ENCODE data around the gene LYSMD4. TPM values are rescaled to one million over a fixed set of nuclear protein-coding genes. Genes with fewer than 3 reads are reported as not detected.

LYSMD4 gene
- total RNA-seq, 1 experiment from 2014 or later: 14.9 TPM

DNA sequence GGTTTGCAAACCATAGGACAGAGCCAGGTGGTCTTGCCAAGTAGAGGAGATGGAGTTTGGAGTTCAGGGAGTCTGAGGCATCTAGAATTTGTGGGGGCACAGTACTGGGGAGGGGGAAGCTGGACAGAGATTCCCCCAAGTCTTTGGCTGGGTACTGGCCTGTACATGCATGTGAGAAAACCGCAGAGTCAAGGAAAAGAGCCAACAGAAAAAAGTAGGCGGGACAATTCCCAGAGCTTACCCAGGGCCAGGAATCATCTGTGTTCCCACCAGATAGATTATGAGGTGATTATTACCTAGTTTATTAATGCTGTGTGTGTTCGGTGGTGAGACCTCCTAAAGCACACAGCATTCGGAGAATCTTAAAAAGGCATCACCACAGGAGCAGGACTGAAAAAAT, 11.3 kb downstream of the LYSMD4 start:
- H3K4me3 Mint-ChIP-seq: no peak overlapping the region
- CTCF ChIA-PET: interaction anchor here (1.6 kb wide), 1 partner anchor 18 kb away, joined by 6 read pairs; no protein-coding TSS in a partner anchor

DNA sequence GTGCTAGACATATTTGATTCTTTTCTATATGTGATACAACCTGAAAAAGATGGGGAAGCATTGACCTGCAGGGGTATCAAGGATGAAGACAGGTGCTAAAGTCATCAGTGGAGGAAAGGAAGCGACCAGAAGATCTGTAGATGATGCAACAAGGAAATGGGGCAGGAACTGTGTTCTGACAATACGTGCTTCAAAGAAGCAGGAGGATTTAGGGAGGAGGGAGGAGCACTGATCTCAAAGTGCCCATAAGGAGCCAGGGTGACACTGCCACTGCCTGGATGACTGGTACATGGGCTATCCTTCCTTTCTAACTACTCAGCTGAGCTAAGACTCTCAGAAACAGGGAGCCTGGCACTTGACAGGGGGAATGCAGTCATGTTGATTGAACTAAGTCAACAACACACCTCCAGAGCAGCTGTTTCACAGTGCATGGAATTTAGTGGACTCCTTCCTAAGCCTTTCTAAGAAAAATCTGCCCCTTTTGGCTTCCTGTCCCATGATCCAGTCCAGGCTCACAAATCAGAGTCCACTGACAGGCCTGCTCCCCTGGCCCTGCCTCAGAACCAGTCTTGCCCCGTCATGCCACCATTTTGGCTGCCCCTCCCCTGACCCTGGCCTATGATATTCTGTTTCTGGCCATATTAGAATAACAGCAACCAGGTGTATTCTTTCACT, 12.0 kb downstream of the LYSMD4 start:
- POLR2A ChIA-PET: no interaction called here
- H3K9me3 Mint-ChIP-seq: peaks cover 19% of the 10 kb centered on the region
- no peak overlapping the region for H3K27ac Mint-ChIP-seq
- peaks cover 14% of the 10 kb centered on the region for H3K4me1 Mint-ChIP-seq
- CTCF ChIA-PET: interaction anchor here (1.6 kb wide), 1 partner anchor 17 kb away, joined by 6 read pairs; no protein-coding TSS in a partner anchor
- ATAC-seq: no peak
- no peak for DNase-seq (ENCODE audit: low spot score)
- no peak for TF ChIP-seq RELA (CRISPR knock-in tag; IDR thresholded peaks at IDR 0.05; ENCODE audit: borderline replicate concordance)
- TF ChIP-seq ATF1 (CRISPR knock-in tag; IDR thresholded peaks at IDR 0.05): no peak
- no peak for TF ChIP-seq ZNF232 (CRISPR knock-in tag; IDR thresholded peaks at IDR 0.05)
- no peak for TF ChIP-seq GABPB1 (CRISPR knock-in tag; IDR thresholded peaks at IDR 0.05)
- no peak for TF ChIP-seq ZNF671 (CRISPR knock-in tag; IDR thresholded peaks at IDR 0.05)
- TF ChIP-seq, protein P1, sequence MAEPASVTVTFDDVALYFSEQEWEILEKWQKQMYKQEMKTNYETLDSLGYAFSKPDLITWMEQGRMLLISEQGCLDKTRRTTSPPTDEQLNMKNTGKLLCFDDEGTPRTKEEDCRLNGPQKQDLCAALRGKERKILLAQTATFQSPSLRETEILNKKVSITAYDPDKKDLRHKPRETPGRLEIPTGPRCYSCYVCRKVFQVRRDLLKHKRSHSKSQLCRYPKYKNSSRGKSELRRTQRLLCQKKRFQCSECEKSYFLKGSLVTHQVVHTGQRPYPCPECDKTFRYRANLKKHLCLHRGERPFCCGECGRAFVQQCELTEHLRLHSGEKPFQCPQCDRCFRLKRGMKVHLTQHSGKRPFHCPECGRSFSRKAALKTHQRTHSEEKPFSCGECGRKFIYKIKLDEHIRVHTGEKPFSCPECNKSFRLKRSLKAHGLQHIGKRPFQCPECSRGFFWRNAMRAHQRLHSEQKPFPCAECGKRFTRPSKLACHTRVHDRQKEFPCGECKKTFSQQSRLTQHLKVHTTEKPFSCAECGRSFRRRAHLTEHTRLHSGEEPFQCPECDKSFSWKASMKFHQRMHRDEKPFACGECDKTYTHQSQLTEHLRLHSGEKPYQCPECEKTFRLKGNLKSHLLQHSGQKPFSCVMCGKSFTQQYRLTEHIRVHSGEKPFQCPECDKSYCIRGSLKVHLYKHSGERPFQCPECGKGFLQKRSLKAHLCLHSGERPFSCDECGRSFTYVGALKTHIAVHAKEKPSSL (CRISPR knock-in tag; conservative IDR thresholded peaks at IDR 0.05): no peak
- no peak for TF ChIP-seq ZNF317 (CRISPR knock-in tag; IDR thresholded peaks at IDR 0.05; ENCODE audit: borderline replicate concordance, low read depth)
- TF ChIP-seq TP53 (CRISPR knock-in tag; IDR thresholded peaks at IDR 0.05): no peak
- TF ChIP-seq JAZF1 (CRISPR knock-in tag; IDR thresholded peaks at IDR 0.05): no peak
- no peak for TF ChIP-seq ZNF396 (CRISPR knock-in tag; IDR thresholded peaks at IDR 0.05; ENCODE audit: borderline replicate concordance)
- no peak for TF ChIP-seq MAX (CRISPR knock-in tag; IDR thresholded peaks at IDR 0.05)
- H3K27me3 Mint-ChIP-seq (ENCODE audit: low read depth): no peaks in the 10 kb centered on the region
- no peak overlapping the region for H3K4me3 Mint-ChIP-seq
- peaks cover 26% of the 10 kb centered on the region for H3K36me3 Mint-ChIP-seq

More for the DNA sequence above, 11.3 kb downstream of the LYSMD4 start:
- Mint-ChIP-seq H3K4me1 (peaks cover 16% of the 10 kb centered on the region), H3K9me3 (peaks cover 19% of the 10 kb centered on the region), H3K27ac (no peak overlapping the region), H3K36me3 (peaks cover 31% of the 10 kb centered on the region), H3K27me3 (ENCODE audit: low read depth) (no peaks in the 10 kb centered on the region)
- ATAC-seq (no peak), DNase-seq (ENCODE audit: low spot score) (no peak)
- POLR2A ChIA-PET: no interaction called here
- TF ChIP-seq FOXP1 (CRISPR knock-in tag; IDR thresholded peaks at IDR 0.05; ENCODE audit: borderline replicate concordance): no peak
- TF ChIP-seq, protein P2, sequence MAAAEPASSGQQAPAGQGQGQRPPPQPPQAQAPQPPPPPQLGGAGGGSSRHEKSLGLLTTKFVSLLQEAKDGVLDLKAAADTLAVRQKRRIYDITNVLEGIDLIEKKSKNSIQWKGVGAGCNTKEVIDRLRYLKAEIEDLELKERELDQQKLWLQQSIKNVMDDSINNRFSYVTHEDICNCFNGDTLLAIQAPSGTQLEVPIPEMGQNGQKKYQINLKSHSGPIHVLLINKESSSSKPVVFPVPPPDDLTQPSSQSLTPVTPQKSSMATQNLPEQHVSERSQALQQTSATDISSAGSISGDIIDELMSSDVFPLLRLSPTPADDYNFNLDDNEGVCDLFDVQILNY (CRISPR knock-in tag; IDR thresholded peaks at IDR 0.05): no peak
- TF ChIP-seq GABPB1 (CRISPR knock-in tag; IDR thresholded peaks at IDR 0.05): no peak
- TF ChIP-seq ZNF121 (CRISPR knock-in tag; IDR thresholded peaks at IDR 0.05): no peak
- no peak for TF ChIP-seq AR (CRISPR knock-in tag; IDR thresholded peaks at IDR 0.05)
- no peak for TF ChIP-seq GTF2I (CRISPR knock-in tag; conservative IDR thresholded peaks at IDR 0.05)
- no peak for TF ChIP-seq ETV6 (CRISPR knock-in tag; IDR thresholded peaks at IDR 0.05)
- no peak for TF ChIP-seq ATF6 (CRISPR knock-in tag; IDR thresholded peaks at IDR 0.05)
